Lung (tissue), 16 donors: ENCODE data around the gene RBP3. TPM values are rescaled to one million over a fixed set of nuclear protein-coding genes. Genes with fewer than 3 reads are reported as not detected.

Experiments
- ATAC-seq: fragments of 200-7000 bp; cut with Tn5 transposase; one replicate; pipeline ENCODE4 v1.9.1; 2020; ENCODE audit warnings: moderate number of reproducible peaks; ENCODE audit not compliant: insufficient read depth, low FRiP score
- DNase-seq, 3 donors: peaks; one replicate each; pipeline ENCODE4 v3.0.0-alpha.2; 2013 to 2017
- H3K27ac ChIP-seq, 2 donors: one replicate each; pipeline ENCODE4 v1.5.1; 2013; ENCODE audit warnings: mild to moderate bottlenecking in 2 of 2, moderate library complexity in 2 of 2, control low read depth in 1 of 2, inconsistent platforms in 1 of 2, low read depth in 1 of 2, low read length in 1 of 2
- H3K27me3 ChIP-seq, 3 donors: one replicate each; pipeline ENCODE4 v1.5.1; 2013; ENCODE audit warnings: low read length in 2 of 3; ENCODE audit not compliant: control insufficient read depth in 3 of 3, insufficient read depth in 3 of 3
- H3K36me3 ChIP-seq, 4 donors: one replicate each; pipeline ENCODE4 v1.5.1; 2013; ENCODE audit warnings: low read length in 4 of 4, mild to moderate bottlenecking in 1 of 4, moderate library complexity in 1 of 4; ENCODE audit not compliant: control insufficient read depth in 4 of 4, insufficient read depth in 4 of 4
- H3K4me1 ChIP-seq, 5 donors: one replicate each; pipeline ENCODE4 v1.5.1; 2013; ENCODE audit warnings: low read length in 5 of 5, mild to moderate bottlenecking in 2 of 5, moderate library complexity in 1 of 5; ENCODE audit not compliant: control insufficient read depth in 5 of 5, insufficient read depth in 5 of 5
- H3K4me3 ChIP-seq: one replicate; pipeline ENCODE4 v1.5.1; 2013; ENCODE audit warnings: mild to moderate bottlenecking, control low read depth, moderate library complexity
- H3K9ac ChIP-seq, 2 donors: one replicate each; pipeline ENCODE4 v1.5.1; 2013; ENCODE audit warnings: low read length in 2 of 2, control low read depth in 1 of 2; ENCODE audit not compliant: insufficient read depth in 1 of 2
- H3K9me3 ChIP-seq, 4 donors: one replicate each; pipeline ENCODE4 v1.5.1; 2013; ENCODE audit warnings: low read length in 3 of 4, mild to moderate bottlenecking in 1 of 4, moderate library complexity in 1 of 4; ENCODE audit not compliant: control insufficient read depth in 4 of 4, insufficient read depth in 3 of 4
- CTCF ChIP-seq: IDR thresholded peaks from 2 replicates; pipeline ENCODE4 v1.5.1; 2012; ENCODE audit warnings: mild to moderate bottlenecking; ENCODE audit errors: control extremely low read depth, extremely low read depth
- WGBS, 2 donors: extraction: QIAGEN DNeasy Blood & Tissue Kit; methylation state at CpG; one replicate each; pipeline ENCODE4 v1.1.7; 2013; 5-methylcytosine and 5-hydroxymethylcytosine counted together
- long read RNA-seq, 5 donors: transcript quantifications; one replicate each; lab custom pipeline, GENCODE V29; 2026
- polyA plus RNA-seq, 2 donors: library from polyadenylated mRNA; stranded (reverse); fragments of 200-250 nt; gene quantifications; one replicate each; pipeline ENCODE4 v1.2.1, GENCODE V29; 2013
- total RNA-seq, 2 donors: library from RNA; depleted of rRNA in 1 of 2; stranded (reverse); fragments of >200 nt in 1 of 2; gene quantifications; one replicate each; pipeline ENCODE4 v1.2.1, GENCODE V29; 2014 to 2021
- donor health status: control.
- donor health status: control.
- donor health status: Bipolar disorder and iron deficiency.
- donor health status: healthy.
- donor health status: DM: yes; HTN: yes; CAD: no.

Gene RBP3
- total RNA-seq (not detected), polyA plus RNA-seq (under 1 TPM in 1 of 2 donors, not detected in 1; 0.01 TPM)
- long read RNA-seq, donor 1, partial matches to known transcripts = 6 of 6 reads
- long read RNA-seq, donor 1, other reads (novel, unspliced or antisense) = 0 of 6 reads
- long read RNA-seq, donor 2 = 0 reads
- long read RNA-seq, donor 3 = 0 reads
- long read RNA-seq, donor 4 = 0 reads
- long read RNA-seq, donor 5 = 0 reads

GRCh38 chr10:47348138-47348651 is at the start of gene RBP3:
TSS of gene RBP3 (plus strand) at chr10:47348363. CDS start at chr10:47348485, 122 bp downstream.
- Histone ChIP-seq H3K9me3 (no peaks in the 10 kb centered on the region), H3K36me3 (no peaks in the 10 kb centered on the region), H3K27ac (peak within 1 kb of the TSS in 1 of 2 donors; percentile 44), H3K4me1 (peaks cover 0 to 14% (median 3%) of the 10 kb centered on the region in 5 donors), H3K4me3 (no peak within 1 kb of the TSS), H3K9ac (no peak within 1 kb of the TSS), H3K27me3 (no peaks in the 10 kb centered on the region)
- no peak for TF ChIP-seq CTCF
- WGBS, 2 donors = 92 to 96% methylated on average over 5 of the region's 5 CpGs
- ATAC-seq (no peak), DNase-seq (no peak)

- WGBS, 2 donors = 60 to 77% methylated on average over 1 of the region's 1 CpG
- peaks cover 0 to 12% (median 9%) of the 10 kb centered on the region in 3 donors for H3K27me3 ChIP-seq
- H3K36me3 ChIP-seq = peaks cover 0 to 27% (median 6%) of the 10 kb centered on the region in 4 donors
- peaks cover 0 to 3% (median 0%) of the 10 kb centered on the region in 4 donors for H3K9me3 ChIP-seq
- no peak for TF ChIP-seq CTCF
- no peak overlapping the region for H3K9ac ChIP-seq
- H3K4me3 ChIP-seq = no peak overlapping the region
- no peak for ATAC-seq
- no peak overlapping the region for H3K27ac ChIP-seq
- peak in 2 of 3 donors; percentile 48 to 53 for DNase-seq
- peaks cover 0 to 73% (median 30%) of the 10 kb centered on the region in 5 donors for H3K4me1 ChIP-seq
Observed at GRCh38 chr10:47298715-47299114, 49.4 kb upstream of the RBP3 start.

- H3K27me3 ChIP-seq = peaks cover 0 to 12% (median 9%) of the 10 kb centered on the region in 3 donors
- peaks cover 0 to 30% (median 6%) of the 10 kb centered on the region in 4 donors for H3K36me3 ChIP-seq
- no peak for TF ChIP-seq CTCF
- peaks cover 0 to 3% (median 0%) of the 10 kb centered on the region in 4 donors for H3K9me3 ChIP-seq
- H3K4me1 ChIP-seq = peaks cover 0 to 83% (median 33%) of the 10 kb centered on the region in 5 donors
- WGBS, 2 donors = 6 to 13% methylated on average over 28 to 64 of the region's 64 CpGs
- no peak for ATAC-seq
- peak within 1 kb of the TSS; percentile 16 for H3K4me3 ChIP-seq
- peak within 1 kb of the TSS; percentile 12 to 76 for H3K9ac ChIP-seq
- peak within 1 kb of the TSS in 1 of 2 donors; percentile 38 for H3K27ac ChIP-seq
- peak; percentile 63 to 81 (median 68) for DNase-seq
Observed at GRCh38 chr10:47299611-47300428, 48.3 kb upstream of the RBP3 start, which contains the start of gene GDF10. TSS of gene GDF10 (plus strand) at chr10:47300197. CDS start at chr10:47300652, 455 bp downstream.
